NCI-H2107 treated with DMSO at 0.1 percent for 48 hours (cell line): ENCODE measurements around the gene BRCA1.
"Not testable (repeated sequence)": the region's sequence is repeated elsewhere in the genome, so short reads cannot be mapped to it uniquely, and the experiment has no call there.

Experiments used
- DNase-seq: peaks from one replicate; lab custom pipeline; 2025; ENCODE audit not compliant: unreplicated experiment; lab: John Stamatoyannopoulos, UW

The BRCA1 gene

DNA sequence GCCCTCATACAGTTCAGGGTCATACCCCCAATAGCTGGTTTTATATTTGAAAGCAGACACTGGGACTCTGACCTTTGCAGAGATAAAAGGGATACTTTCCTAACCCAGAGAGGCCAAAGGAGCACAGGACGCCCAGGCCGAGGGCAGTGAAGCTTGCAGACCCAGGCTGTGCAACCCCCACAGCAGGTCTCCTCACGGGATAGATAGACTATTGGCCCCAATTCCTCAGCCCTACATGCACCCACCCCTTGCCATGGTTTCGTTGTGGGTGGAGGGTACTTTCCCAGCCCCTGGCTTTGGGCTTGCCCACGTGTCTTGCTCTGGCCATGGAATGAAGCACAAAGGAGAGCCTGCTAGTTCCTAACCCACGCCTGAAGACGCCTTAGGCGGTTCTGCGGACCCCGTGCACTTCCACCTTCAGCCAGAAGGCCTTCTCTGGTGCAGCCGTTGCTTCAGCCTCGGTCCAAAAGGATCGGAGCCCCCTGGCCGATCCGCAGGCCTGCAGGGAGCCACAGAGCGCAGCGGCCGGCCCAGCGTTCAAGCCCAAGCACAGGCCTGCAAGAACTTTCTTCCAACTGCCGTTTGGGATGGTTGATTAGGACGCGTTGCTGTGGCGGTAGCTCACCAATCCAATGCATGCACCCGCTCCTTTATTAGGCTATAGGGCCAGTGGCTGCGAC is 9.8 kb upstream of the BRCA1 start:
- DNase-seq, result no peak

DNA sequence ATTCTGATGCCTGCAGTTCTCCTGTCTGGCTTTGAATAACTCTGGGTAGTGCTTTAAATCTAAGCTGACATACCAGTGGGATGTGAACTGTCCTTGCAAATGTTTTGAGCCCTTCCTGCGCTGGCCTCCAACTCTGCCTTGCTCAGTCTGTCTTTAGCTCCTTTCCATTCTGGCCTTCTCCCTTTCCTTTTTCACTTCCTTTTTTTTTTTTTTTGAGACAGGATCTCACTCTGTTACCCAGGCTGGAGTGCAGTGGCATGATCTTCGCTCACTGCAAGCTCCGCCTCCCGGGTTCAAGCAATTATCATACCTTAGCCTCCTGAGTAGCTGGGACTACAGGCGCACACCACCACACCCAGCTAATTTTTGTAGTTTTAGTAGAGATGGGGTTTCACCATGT is 8.3 kb upstream of the BRCA1 start:
- not testable (repeated sequence) for DNase-seq

DNA sequence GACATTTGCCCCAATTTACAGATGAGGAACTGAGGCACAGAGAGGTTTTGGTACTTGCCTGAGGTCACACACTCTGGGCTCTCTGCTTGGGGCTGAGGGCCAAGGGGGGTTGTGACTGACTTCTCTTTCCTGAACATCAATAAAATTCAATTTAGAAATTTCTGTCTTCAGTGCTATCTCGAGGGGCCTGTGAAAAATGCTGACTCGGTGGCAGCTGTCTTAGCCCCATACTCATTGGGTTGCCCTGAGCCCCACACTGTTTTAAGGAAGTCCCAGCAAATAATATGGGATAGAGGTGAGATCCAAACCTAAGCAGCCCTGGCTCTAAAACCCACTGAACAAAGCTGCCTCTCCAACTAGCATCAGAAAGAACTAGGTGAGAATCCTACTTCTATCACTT is 7.0 kb upstream of the BRCA1 start:
- DNase-seq, result no peak

DNA sequence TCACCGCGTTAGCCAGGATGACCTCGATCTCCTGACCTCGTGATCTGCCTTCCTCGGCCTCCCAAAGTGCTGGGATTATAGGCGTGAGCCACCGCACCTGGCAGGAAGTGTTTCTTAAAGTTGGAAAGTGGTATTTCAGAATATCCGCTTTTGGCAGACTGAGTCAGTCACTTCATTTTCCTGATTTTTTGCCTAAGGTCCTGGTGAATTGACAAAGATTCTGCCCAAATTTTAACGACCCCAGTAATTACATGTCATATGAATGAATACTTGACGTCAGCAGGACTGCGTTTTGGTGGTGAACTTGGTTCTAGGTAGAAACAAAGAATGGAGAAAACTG is 4.5 kb upstream of the BRCA1 start:
- no peak for DNase-seq

DNA sequence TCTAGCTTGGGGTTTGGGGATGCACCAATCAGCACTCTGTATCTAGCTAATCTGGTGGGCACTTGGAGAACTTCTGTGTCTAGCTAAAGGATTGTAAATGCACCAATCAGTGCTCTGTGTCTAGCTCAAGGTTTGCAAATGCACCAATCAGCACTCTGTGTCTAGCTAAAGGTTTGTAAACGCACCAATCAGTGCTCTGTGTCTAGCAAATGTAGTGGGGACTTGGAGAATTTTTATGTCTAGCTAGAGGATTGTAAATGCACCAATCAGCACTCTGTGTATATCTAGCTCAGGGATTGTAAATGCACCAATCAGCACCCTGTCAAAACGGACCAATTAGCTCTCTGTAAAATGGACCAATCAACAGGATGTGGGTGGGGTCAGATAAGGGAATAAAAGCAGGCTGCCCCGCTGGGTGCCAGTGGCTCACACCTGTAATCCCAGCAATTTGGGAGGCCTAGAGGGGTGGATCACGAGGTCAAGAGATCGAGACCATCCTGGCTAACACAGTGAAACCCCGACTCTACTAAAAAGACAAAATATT is 2.2 kb upstream of the BRCA1 start:
- DNase-seq, result not testable (repeated sequence)

DNA sequence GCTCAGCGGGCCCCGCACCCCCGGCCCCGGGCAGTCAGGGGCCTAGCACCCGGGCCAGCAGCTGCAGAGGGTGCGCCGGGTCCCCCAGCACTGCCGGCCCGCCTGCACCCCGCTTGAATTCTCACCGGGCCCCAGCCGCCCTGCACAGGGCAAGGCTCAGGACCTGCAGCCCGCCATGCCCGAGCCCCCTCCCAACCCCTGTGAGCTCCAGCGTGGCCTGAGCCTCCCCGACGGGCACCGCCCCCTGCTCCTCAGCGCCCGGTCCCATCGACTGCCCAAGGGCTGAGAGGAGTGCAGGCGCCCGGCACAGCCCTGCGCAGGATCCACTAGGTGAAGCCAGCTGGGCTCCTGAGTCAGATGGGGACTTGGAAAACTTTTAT is 1.7 kb upstream of the BRCA1 start:
- DNase-seq, result no peak

DNA sequence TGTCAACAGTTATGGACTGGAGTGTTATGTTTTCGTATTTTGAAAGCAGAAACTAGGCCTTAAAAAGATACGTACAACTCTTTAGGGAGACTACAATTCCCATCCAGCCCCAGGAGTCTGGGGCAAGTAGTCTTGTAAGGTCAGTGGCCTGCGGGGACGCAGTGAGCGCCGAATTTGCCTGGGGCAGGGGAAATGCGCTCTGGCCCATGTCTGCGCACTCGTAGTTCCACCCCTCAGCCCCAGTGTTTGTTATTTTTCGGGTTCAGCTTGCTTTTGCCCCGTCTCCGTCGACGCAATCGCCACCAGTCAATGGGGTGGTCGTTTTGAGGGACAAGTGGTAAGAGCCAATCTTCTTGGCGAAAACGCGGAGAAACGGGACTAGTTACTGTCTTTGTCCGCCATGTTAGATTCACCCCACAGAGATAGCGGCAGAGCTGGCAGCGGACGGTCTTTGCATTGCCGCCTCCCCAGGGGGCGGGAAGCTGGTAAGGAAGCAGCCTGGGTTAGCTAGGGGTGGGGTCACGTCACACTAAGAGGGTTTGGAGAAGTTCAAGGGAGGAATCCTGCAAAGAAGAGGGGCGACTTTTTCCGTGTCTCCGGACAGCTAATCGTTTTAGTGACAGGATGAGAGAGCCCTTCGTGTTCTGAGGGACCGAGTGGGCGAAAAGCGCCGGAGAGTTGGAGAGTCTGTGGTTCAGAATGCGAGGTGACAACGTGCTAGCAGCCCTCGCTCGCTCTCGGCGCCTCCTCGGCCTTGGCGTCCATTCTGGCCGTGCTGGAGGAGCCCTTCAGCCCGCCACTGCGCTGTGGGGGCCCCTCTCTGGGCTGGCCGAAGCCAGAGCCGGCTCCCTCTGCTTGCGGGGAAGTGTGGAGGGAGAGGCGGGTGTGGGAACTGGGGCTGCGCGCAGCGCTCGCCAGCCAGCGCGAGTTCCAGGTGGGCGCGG is 1.1 kb upstream of the BRCA1 start:
- no peak for DNase-seq

DNA sequence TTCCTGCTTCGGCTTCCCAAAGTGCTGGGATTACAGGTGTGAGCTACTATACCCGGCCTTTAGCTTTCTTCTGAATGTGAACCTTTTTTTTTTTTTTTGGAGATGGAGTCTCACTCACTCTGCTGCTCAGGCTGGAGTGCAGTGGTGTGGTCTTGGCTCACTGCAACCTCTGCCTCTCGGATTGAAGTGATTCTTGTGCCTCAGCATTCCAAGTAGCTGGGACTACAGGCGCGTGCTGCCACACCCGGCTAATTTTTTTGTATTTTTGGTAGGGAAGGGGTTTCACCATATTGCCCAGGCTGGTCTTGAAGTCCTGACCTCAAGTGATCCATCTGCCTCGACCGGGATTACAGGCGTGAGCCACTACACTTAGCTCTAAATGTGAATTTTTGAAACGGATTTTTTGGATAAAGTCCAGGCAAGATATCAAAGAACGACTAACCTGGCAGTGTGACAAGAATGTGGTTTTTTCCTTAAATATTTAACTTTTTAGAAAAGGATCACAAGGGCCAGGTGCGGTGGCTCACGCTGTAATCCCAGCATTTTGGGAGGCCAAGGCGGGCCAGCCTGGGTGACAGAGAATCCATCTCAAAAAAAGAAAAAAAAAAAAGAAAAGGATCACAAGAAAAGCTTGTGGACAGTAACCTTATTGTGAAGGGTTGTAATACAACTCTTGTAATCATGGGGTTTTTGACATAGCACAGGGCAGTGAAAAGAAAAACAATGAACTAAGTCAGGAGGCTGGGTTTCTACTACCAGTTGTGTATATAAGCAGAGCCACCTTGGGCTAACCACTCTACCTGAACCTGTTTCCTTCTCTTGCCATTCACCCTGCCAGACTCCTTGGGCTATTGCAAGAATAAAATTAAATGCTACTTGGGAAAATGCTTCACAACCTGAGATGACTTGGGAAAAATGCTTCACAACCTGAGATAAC is 6.2 kb downstream of the BRCA1 start:
- DNase-seq, result no peak

DNA sequence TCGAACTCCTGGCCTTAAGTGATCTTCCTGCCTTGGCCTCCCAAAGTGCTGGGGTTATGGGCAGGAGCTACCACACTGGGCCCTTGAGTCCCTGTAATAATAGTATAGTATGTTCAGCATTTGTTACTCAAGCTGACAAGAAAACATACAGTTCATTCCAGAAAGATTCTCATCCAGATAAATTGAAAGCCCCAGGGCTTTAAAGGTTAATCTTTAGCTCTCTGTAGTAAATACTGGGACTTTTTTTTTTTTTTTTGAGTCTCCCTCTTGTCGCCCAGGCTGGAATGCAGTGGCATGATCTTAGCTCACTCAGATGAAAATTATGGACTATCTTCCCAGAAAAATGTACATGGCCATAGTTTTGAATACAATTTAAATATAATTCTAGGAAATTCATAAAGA is 11.0 kb downstream of the BRCA1 start:
- no peak for DNase-seq

DNA sequence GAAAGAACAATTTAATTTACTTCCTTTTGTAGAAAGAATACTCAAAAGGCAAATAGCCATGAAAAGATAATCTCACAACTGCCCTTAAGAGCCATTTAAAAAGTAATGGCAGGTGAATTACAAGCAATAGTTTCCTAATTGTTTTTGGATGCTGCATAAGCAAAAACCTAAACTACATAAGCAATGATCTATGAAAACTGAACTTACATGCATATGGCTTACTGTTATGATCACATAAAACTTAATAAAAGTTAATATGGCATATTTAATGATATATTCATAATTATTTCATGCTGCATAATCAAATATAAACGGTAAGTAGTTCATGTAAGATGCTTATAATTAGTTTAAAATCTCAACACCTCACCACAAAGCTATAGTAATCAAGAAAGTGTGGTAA is 18.6 kb downstream of the BRCA1 start:
- no peak for DNase-seq

DNA sequence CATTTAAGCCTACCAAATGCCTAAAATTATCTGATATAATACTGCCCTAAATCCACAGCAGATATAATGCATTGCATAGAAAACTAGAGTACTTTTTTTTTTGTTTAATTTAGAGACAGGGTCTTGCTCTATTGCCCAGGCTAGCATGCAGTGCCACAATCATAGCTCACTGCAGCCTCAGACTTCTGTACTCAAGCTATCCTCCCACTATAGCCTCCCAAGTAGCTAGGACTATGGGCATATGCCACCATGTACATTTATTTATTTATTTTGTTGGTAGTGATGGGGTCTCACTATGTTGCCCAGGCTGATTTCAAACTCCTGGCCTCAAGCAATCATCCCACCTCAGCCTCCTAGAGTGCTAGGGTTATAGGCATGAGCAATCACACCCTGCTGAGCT is 20.0 kb downstream of the BRCA1 start:
- DNase-seq, result no peak

DNA sequence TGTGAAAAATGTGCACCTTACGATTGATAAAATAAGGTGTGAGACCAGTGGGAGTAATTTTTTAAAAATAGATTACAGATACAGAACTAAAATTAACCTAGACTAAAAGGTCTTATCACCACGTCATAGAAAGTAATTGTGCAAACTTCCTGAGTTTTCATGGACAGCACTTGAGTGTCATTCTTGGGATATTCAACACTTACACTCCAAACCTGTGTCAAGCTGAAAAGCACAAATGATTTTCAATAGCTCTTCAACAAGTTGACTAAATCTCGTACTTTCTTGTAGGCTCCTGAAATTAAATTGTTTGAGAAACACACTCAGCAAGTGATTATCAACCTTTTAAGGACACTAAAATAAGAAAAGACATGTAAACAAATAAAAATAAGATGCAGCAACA is 20.5 kb downstream of the BRCA1 start:
- DNase-seq, result no peak

DNA sequence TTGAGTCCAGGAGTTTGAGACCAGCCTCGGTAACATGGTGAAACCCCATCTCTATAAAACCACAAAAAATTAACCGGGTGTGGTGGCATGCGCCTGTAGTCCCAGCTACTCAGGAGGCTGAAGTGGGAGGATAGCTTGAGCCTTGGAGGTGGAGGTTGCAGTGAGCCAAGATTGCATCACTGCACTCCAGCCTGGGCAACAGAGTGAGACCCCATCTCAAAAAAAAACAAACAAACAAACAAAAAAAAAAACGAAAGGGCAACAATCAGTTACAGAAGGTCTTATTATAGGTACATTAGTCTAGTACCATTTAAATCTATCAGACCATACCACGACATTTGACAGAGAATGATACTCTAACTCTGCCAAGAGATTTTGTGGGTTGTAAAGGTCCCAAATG is 29.8 kb downstream of the BRCA1 start:
- not testable (repeated sequence) for DNase-seq

DNA sequence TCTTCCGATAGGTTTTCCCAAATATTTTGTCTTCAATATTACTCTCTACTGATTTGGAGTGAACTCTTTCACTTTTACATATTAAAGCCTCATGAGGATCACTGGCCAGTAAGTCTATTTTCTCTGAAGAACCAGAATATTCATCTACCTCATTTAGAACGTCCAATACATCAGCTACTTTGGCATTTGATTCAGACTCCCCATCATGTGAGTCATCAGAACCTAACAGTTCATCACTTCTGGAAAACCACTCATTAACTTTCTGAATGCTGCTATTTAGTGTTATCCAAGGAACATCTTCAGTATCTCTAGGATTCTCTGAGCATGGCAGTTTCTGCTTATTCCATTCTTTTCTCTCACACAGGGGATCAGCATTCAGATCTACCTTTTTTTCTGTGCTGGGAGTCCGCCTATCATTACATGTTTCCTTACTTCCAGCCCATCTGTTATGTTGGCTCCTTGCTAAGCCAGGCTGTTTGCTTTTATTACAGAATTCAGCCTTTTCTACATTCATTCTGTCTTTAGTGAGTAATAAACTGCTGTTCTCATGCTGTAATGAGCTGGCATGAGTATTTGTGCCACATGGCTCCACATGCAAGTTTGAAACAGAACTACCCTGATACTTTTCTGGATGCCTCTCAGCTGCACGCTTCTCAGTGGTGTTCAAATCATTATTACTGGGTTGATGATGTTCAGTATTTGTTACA is 30.9 kb downstream of the BRCA1 start:
- DNase-seq, result no peak

DNA sequence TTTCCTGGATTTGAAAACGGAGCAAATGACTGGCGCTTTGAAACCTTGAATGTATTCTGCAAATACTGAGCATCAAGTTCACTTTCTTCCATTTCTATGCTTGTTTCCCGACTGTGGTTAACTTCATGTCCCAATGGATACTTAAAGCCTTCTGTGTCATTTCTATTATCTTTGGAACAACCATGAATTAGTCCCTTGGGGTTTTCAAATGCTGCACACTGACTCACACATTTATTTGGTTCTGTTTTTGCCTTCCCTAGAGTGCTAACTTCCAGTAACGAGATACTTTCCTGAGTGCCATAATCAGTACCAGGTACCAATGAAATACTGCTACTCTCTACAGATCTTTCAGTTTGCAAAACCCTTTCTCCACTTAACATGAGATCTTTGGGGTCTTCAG is 32.3 kb downstream of the BRCA1 start:
- DNase-seq, result peak; percentile 36

DNA sequence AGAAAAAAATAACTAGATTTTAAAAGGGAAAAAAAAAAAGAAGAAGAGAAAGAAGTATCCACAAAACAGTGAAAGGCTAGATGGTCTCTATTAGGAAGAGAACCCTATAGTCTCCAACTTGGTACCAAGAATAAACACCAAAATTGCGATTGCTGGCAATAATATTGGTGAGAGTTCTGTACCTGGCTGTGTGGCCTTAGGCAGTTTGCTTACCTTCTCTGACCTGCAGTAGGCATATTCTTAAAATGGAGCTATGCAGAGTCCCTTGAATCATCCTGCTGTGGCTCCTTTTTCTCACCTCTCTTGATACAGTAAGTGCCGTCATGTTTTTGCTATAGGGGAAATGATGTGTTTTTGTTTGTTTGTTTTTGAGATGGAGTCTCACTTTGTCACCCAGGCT is 35.1 kb downstream of the BRCA1 start:
- no peak for DNase-seq

DNA sequence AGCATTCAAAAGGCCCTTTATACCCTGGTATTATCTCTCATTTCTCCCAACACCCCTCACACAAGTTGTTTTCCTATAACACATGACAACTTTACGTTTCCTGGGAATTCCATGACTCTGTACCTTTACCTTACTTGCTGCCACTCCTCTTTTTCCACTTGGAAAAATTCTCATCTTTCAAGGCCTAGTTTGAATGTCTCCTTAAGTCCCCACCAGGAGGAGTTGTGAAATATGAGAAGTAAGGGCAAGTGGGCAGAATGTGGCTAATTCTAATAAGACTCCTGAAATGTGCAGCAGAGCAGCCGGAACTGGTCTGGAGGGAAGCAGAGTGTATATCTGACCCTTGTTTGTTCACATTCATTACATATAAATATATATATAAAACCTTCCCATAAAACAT is 39.7 kb downstream of the BRCA1 start:
- no peak for DNase-seq

DNA sequence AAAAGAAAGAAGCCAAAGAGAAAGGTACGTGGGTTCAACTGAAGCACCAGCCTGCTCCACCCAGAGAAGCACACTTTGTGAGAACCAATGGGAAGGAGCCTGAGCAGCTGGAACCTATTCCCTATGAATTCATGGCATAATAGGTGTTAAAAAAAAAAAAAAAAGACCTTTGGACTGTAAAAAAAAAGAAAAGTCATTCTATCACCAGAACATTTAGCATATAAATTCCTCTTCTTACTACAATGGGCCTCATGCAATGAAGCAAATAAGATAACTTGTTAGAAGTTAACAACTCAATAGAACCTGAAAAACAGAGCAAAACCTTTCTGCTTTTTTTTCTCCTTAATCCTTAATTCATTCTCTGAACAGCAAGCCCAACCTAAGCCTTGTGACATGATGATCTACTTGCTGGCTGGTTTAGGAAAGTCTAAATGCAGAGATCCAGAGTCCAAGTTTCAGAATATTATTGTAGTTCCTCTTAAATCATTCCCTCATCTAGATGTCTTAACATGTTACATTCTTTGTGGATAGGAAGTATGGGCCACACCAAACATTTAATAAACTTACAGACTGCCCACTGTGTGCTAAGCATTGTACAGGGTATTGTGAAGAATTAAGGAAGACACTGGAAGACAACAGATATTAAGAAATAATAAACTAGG is 45.4 kb downstream of the BRCA1 start:
- DNase-seq, result no peak

DNA sequence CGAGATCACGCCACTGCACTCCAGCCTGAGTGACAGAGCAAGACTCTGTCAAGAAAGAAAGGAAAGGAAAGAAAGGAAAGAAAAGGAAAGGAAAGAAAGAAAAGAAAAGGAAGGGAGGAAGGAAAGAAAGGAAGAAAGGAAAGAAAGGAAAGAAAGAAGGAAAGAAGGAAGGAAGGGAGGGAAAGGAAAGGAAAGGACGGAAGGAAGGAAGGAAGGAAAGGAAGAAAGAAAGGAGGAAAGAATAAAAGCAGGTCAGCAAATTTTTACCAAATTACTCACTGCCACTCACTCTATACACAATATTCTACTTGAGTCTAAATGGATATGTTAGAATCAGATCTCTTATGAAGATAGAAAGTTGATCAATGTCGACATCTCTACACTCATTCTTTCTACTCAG is 50.3 kb downstream of the BRCA1 start:
- DNase-seq, result no peak

DNA sequence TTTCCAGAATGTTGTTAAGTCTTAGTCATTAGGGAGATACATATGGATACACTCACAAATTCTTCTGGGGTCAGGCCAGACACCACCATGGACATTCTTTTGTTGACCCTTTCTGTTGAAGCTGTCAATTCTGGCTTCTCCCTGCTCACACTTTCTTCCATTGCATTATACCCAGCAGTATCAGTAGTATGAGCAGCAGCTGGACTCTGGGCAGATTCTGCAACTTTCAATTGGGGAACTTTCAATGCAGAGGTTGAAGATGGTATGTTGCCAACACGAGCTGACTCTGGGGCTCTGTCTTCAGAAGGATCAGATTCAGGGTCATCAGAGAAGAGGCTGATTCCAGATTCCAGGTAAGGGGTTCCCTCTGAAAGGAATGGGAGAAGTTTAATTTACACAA is 54.3 kb downstream of the BRCA1 start:
- no peak for DNase-seq
